Ovary (tissue), 9 donors: Measurements from ENCODE around the gene CNGA1. TPM values are rescaled to one million over a fixed set of nuclear protein-coding genes. Genes with fewer than 3 reads are reported as not detected.

ENCODE experiments used
- DNase-seq, 5 donors: peaks; one replicate each; pipeline ENCODE4 v3.0.0-alpha.2; 2019 to 2020
- H3K27ac ChIP-seq, 2 donors: fragments of 200-600 bp; one replicate each; pipeline versions ENCODE4 v1.5.1 to v1.8.0; 2019 to 2022
- H3K27me3 ChIP-seq: fragments of 200-600 bp; one replicate; pipeline ENCODE4 v1.8.0; 2022
- H3K36me3 ChIP-seq: fragments of 200-600 bp; sonication (generic); one replicate; pipeline ENCODE4 v1.5.1; 2019
- H3K4me1 ChIP-seq: one replicate; pipeline ENCODE4 v1.8.1; 2013; ENCODE audit warnings: mild to moderate bottlenecking, moderate library complexity; ENCODE audit not compliant: insufficient read depth
- H3K4me3 ChIP-seq: fragments of 200-600 bp; sonication (generic); one replicate; pipeline ENCODE4 v1.5.1; 2017
- H3K9me3 ChIP-seq, 2 donors: fragments of 200-600 bp in 1 of 2; sonication (generic) in 1 of 2; one replicate each; pipeline versions ENCODE4 v1.5.1 to v1.8.1; 2013 to 2019; ENCODE audit warnings: mild to moderate bottlenecking in 1 of 2, moderate library complexity in 1 of 2
- EP300 ChIP-seq: sonication (generic); formaldehyde crosslinking; IDR thresholded peaks from one replicate; pipeline ENCODE4 v1.6.1; 2017; ENCODE audit warnings: antibody characterized with exemption
- POLR2A ChIP-seq: fragments of 450-650 bp; IDR thresholded peaks from one replicate; pipeline ENCODE4 v1.6.1; 2017; ENCODE audit warnings: antibody characterized with exemption, mild to moderate bottlenecking, moderate library complexity
- WGBS, 3 donors: extraction: QIAGEN DNeasy Blood & Tissue Kit in 1 of 3; methylation state at CpG; one replicate each; pipeline versions ENCODE4 v1.1.5 to v1.1.7; 2013 to 2017; 5-methylcytosine and 5-hydroxymethylcytosine counted together
- intact Hi-C, 4 donors: fragments of 100-400 bp; cut with DNase I; formaldehyde crosslinking; loops; one replicate each; pipeline versions ENCODE4 v1.11.0 to v1.15.1; 2022 to 2023
- polyA plus RNA-seq, 2 donors: library from polyadenylated mRNA; stranded (reverse); fragments of 200-250 nt in 1 of 2; fragments of 350-450 nt in 1 of 2; fragmentation: Illumina TruSeq in 1 of 2; extraction: RNeasy Lipid Tissue Mini Kit (QIAGEN cat#74804) in 1 of 2; gene quantifications; one replicate each; pipeline ENCODE4 v1.2.3, GENCODE V29; 2013 to 2014
- total RNA-seq, 7 donors: library from RNA; depleted of rRNA in 2 of 7; stranded (reverse); fragments of >200 nt in 2 of 7; fragmentation: NEBNext Ultra II Directional in 3 of 7; extraction: Animal tissue kit (Norgen Biotek cat#: 25700) in 3 of 7; gene quantifications; one replicate each; pipeline versions ENCODE4 v1.1.0 to v1.2.4, GENCODE V29; 2016 to 2023
- TF ChIP-seq, protein P1 (sequence below), 3 donors: fragments of 450-650 bp in 2 of 3; fragments of 200-600 bp in 1 of 3; IDR thresholded peaks; one replicate each; pipeline versions ENCODE4 v1.5.1 to v1.8.0; 2016 to 2022; ENCODE audit warnings: antibody characterized with exemption in 3 of 3, mild to moderate bottlenecking in 1 of 3
- donor health status: DM: no; HTN: no; CAD: no; lungs with moderate emphysema.
- donor health status: DM: no; HTN: no; CAD: no.
- donor health status: Bipolar disorder and iron deficiency.
- donor health status: DM: yes; HTN: yes; CAD: no.
- donor health status: DM: no; HTN: no; CAD: no.
- donor health status: DM: yes; HTN: yes; CAD: no.

Gene CNGA1
- total and polyA plus RNA-seq, 9 donors: 0.02 to 1.0 (median 0.11) TPM; not detected in 4

DNA sequence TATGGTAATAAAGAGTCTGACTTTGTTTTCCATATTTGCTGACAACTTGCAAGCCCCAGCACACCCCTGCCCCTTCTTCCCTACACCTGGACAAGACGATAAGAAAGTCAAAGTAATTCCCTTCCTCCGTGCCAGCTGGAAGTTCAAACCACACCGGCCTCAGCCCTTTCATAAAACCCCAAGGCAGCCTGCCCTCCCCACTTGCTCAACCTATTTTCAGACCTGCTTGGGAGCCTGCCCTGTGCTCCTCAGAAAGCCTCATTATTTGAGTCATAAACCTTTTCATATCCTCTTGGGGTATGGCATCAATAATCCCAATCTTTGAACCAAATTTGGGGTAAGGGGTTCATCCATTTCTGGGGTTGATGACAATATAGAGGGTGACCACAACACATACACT lies 29.6 kb upstream of the CNGA1 start:
- WGBS, 3 donors: 54 to 64% (median 54%) methylated on average over 3 of the region's 3 CpGs

DNA sequence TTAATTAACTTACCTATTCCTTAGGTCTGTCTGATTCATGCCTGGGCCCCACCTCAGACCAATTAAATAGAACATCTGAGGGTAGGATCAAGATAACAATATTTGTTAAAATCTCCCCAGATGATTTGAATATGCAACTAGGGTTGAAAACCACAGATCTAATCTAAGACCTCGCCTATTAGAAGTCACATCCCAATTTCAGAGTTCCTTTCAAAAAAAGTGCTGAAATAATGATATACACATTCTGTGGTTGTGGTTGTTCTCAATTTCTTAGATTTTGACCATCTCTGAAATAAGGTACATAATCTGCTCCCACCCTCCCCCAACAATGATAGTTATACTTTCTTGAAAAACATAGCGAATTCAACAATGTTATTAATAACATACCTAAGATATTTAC lies 27.8 kb upstream of the CNGA1 start:
- H3K9me3 ChIP-seq: no peaks in the 10 kb centered on the region
- H3K4me3 ChIP-seq: no peak overlapping the region
- H3K27ac ChIP-seq: no peak overlapping the region
- WGBS, 3 donors: 91 to 93% (median 92%) methylated on average over 2 of the region's 2 CpGs
- intact Hi-C loops: no loop called here
- H3K36me3 ChIP-seq: no peaks in the 10 kb centered on the region
- no peak for DNase-seq
- no peaks in the 10 kb centered on the region for H3K27me3 ChIP-seq
- TF ChIP-seq EP300: no peak
- no peak for TF ChIP-seq POLR2A
- TF ChIP-seq, protein P1, sequence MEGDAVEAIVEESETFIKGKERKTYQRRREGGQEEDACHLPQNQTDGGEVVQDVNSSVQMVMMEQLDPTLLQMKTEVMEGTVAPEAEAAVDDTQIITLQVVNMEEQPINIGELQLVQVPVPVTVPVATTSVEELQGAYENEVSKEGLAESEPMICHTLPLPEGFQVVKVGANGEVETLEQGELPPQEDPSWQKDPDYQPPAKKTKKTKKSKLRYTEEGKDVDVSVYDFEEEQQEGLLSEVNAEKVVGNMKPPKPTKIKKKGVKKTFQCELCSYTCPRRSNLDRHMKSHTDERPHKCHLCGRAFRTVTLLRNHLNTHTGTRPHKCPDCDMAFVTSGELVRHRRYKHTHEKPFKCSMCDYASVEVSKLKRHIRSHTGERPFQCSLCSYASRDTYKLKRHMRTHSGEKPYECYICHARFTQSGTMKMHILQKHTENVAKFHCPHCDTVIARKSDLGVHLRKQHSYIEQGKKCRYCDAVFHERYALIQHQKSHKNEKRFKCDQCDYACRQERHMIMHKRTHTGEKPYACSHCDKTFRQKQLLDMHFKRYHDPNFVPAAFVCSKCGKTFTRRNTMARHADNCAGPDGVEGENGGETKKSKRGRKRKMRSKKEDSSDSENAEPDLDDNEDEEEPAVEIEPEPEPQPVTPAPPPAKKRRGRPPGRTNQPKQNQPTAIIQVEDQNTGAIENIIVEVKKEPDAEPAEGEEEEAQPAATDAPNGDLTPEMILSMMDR (IDR thresholded peaks at IDR 0.05): no peak
- H3K4me1 ChIP-seq: no peaks in the 10 kb centered on the region

More for the DNA sequence above, 29.6 kb upstream of the CNGA1 start:
- Histone ChIP-seq H3K36me3 (no peaks in the 10 kb centered on the region), H3K9me3 (no peaks in the 10 kb centered on the region), H3K27me3 (no peaks in the 10 kb centered on the region), H3K4me3 (no peak overlapping the region), H3K27ac (no peak overlapping the region), H3K4me1 (no peaks in the 10 kb centered on the region)
- no peak for DNase-seq
- intact Hi-C loops: no loop called here
- no peak for TF ChIP-seq EP300
- TF ChIP-seq POLR2A: no peak
- TF ChIP-seq, protein P1 (IDR thresholded peaks at IDR 0.05): no peak

DNA sequence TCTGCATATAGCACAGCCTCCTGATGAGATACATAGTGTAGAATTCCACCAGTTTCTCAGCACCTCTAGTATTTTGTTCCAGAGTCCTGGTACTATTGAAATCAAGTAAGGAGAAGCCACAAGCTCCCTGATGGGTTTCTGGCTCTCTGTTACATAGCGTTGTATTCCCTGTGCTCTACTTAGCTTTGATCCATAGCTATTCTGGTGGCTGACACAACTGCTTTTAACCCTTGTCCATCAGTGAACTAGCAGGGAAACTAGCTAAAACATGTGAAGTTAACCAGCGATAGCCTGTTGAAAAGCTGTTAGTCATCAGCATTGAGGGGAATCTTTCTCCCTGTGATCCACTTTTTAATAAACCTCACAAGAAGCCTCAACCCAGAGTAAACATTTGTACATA lies 27.0 kb upstream of the CNGA1 start:
- no peak for TF ChIP-seq POLR2A
- TF ChIP-seq, protein P1 (IDR thresholded peaks at IDR 0.05): no peak
- TF ChIP-seq EP300: no peak
- no peaks in the 10 kb centered on the region for H3K36me3 ChIP-seq
- H3K4me1 ChIP-seq: no peaks in the 10 kb centered on the region
- H3K9me3 ChIP-seq: no peaks in the 10 kb centered on the region
- H3K4me3 ChIP-seq: no peak overlapping the region
- no peak for DNase-seq
- intact Hi-C loops: no loop called here
- no peaks in the 10 kb centered on the region for H3K27me3 ChIP-seq
- WGBS, 3 donors: 63 to 75% (median 72%) methylated on average over 2 of the region's 2 CpGs
- H3K27ac ChIP-seq: no peak overlapping the region

DNA sequence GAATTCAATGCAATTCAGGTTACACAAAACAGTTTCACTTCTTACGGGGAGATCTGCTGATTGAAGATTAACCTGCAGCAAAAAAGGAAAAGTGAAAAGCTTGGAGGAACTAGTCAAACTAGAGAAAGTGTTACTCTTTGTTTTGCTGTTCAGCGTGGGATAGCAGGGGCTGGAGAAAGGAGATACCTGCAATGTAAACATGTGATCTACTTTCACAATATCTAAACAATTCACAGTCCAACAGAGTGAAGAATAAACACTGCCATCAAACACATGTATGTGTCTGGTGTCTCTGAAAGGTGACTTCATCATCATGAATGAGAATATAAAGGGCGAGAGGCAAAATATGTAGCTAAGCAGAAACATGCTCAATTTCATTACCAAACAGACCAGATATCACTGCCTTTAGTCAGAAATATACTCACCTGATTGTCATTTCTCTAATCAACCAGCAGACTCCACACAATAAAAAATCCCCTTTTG lies 26.5 kb upstream of the CNGA1 start:
- Histone ChIP-seq H3K27me3 (no peaks in the 10 kb centered on the region), H3K36me3 (no peaks in the 10 kb centered on the region), H3K4me1 (no peaks in the 10 kb centered on the region), H3K9me3 (no peaks in the 10 kb centered on the region), H3K4me3 (no peak overlapping the region), H3K27ac (no peak overlapping the region)
- WGBS, 3 donors: 45 to 60% (median 58%) methylated on average over 3 of the region's 3 CpGs
- intact Hi-C loops: no loop called here
- DNase-seq: no peak
- no peak for TF ChIP-seq POLR2A
- TF ChIP-seq, protein P1 (IDR thresholded peaks at IDR 0.05): no peak
- TF ChIP-seq EP300: no peak
